ENCODE results near the gene GRIK2. TPM values are rescaled to one million over a fixed set of nuclear protein-coding genes. Genes with fewer than 3 reads are reported as not detected.
"Not testable (repeated sequence)": the region's sequence is repeated elsewhere in the genome, so short reads cannot be mapped to it uniquely, and the experiment has no call there.

The GRIK2 gene
- polyA plus RNA-seq, 1 donor, result 16.5 TPM

GRCh38 chr6:102026649-102027048 is 633.1 kb downstream of the GRIK2 start:
- no peak for DNase-seq

- no peak for DNase-seq
Measured at GRCh38 chr6:102028176-102028575, 634.7 kb downstream of the GRIK2 start.

- no peak for DNase-seq
Measured at GRCh38 chr6:102038964-102039363, 645.5 kb downstream of the GRIK2 start.

GRCh38 chr6:102039441-102039840 is 645.9 kb downstream of the GRIK2 start:
- no peak for DNase-seq

- DNase-seq, result no peak
Measured at GRCh38 chr6:102051001-102051400, 657.5 kb downstream of the GRIK2 start.

- no peak for DNase-seq
Measured at GRCh38 chr6:102051720-102052119, 658.2 kb downstream of the GRIK2 start.

- no peak for DNase-seq
Measured at GRCh38 chr6:102064142-102064541, 670.6 kb downstream of the GRIK2 start.

- no peak for DNase-seq
Measured at GRCh38 chr6:102066301-102066700, 672.8 kb downstream of the GRIK2 start.

GRCh38 chr6:102068349-102068929 is 674.9 kb downstream of the GRIK2 start:
- no peak for DNase-seq

- no peak for DNase-seq
Measured at GRCh38 chr6:102075539-102075938, 682.0 kb downstream of the GRIK2 start.

GRCh38 chr6:102085257-102085656 is 691.7 kb downstream of the GRIK2 start:
- no peak for DNase-seq

- not testable (repeated sequence) for DNase-seq
Measured at GRCh38 chr6:102088160-102088559, 694.7 kb downstream of the GRIK2 start.

- DNase-seq, result no peak
Measured at GRCh38 chr6:102114402-102114801, 720.9 kb downstream of the GRIK2 start.

GRCh38 chr6:102115911-102116310 is 722.4 kb downstream of the GRIK2 start:
- DNase-seq, result no peak

- no peak for DNase-seq
Measured at GRCh38 chr6:102118034-102118433, 724.5 kb downstream of the GRIK2 start.

Data from left kidney (tissue), 2 donors.